Stimulated activated memory B cell treated with anti-CD40 and anti-IgM and Interleukin-4, amounts not matched to agents 10 μg/mL and 1 μg/mL and 100 μg/mL, for 72 hours (primary cell): Measurements from ENCODE around the gene FDXACB1.
A peak's percentile ranks its signal among the peaks of the same experiment; 100 is the strongest.

Experiments used
- ATAC-seq: fragments of 150-1000 bp; cut with Tn5 transposase; 2 replicates; pipeline ENCODE4 v1.10.0; 2021
- H3K27ac Mint-ChIP-seq: one replicate; pipeline ENCODE4 v1.8.0; 2022; ENCODE audit warnings: mild to moderate bottlenecking, mixed read lengths
- H3K27me3 Mint-ChIP-seq: one replicate; pipeline ENCODE4 v1.8.0; 2022; ENCODE audit warnings: mixed read lengths
- H3K36me3 Mint-ChIP-seq: one replicate; pipeline ENCODE4 v1.8.0; 2022; ENCODE audit warnings: mixed read lengths
- H3K4me1 Mint-ChIP-seq: one replicate; pipeline ENCODE4 v1.8.0; 2022; ENCODE audit warnings: mixed read lengths
- H3K4me3 Mint-ChIP-seq: one replicate; pipeline ENCODE4 v1.8.0; 2022; ENCODE audit warnings: mild to moderate bottlenecking, moderate library complexity, mixed read lengths
- H3K9me3 Mint-ChIP-seq: one replicate; pipeline ENCODE4 v1.8.0; 2022; ENCODE audit warnings: mixed read lengths

Gene FDXACB1

DNA sequence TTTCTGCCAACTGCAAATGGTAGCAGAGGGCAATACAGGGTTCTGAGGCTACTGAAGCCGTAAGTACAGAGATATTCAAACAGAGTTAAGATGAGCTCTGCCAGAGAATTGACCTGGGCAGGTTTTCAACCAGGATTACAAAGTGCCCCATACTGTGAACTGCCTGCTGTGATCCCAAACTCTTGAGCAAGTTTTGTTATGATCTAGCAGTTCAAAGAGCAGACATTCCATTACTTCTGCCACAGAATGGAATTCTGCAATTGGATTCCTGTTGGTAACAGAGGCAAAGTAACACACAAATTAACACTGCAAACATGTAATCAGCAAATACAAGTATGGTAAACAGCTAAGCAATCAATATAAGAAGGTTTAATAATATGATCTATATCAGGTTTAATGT lies 38.8 kb downstream of the FDXACB1 start:
- Mint-ChIP-seq H3K9me3 (no peaks in the 10 kb centered on the region), H3K36me3 (peaks cover 40% of the 10 kb centered on the region), H3K4me1 (peaks cover 12% of the 10 kb centered on the region), H3K4me3 (no peak overlapping the region), H3K27me3 (no peaks in the 10 kb centered on the region), H3K27ac (no peak overlapping the region)
- no peak for ATAC-seq

DNA sequence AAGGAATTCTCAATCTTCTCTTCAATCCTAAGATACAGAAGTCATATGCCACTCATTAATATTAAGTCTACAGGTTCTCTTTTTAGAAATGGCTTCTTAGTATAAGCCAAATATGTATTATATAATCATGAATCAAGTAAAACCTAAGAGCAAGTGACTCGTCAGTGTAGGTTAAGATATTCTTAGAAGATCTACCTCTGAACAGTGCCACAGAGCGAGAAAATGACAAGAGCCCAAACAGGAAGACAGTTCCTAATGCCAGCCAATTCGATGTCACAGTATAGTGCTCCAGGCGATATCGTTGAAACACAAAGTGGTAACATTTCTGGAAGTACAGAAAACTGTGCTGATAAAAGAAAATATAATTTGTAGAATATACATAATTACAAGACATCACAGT lies 40.9 kb downstream of the FDXACB1 start:
- Mint-ChIP-seq H3K4me1 (no peaks in the 10 kb centered on the region), H3K4me3 (no peak overlapping the region), H3K27ac (no peak overlapping the region), H3K27me3 (no peaks in the 10 kb centered on the region), H3K36me3 (peaks cover 35% of the 10 kb centered on the region), H3K9me3 (no peaks in the 10 kb centered on the region)
- no peak for ATAC-seq

DNA sequence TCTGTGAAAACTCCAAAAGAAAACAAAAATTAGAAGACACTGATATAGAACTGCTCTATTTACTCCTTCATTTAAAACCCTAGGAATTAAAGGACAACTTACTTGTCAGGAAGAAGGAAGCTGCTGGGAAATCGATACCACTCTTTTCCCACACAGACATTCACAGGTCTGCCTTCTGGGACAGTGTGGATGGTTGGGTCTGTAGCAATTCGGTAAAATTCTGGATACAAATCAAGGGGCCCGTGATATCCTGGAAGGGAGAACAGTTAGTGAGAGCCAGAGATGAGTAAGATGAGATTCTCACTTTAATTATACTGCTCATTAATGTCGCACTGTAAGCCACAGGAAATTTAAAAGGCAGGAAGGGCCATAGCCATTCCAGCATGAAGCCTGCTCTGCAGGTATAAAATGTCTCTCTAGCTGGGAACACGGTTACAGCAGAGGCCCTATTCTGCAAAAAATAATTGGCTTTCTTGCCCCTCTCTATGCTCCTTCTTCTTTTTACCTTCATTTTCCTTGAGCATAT lies 41.5 kb downstream of the FDXACB1 start:
- no peak overlapping the region for H3K4me3 Mint-ChIP-seq
- H3K4me1 Mint-ChIP-seq: no peaks in the 10 kb centered on the region
- H3K36me3 Mint-ChIP-seq: peaks cover 35% of the 10 kb centered on the region
- no peaks in the 10 kb centered on the region for H3K27me3 Mint-ChIP-seq
- H3K9me3 Mint-ChIP-seq: no peaks in the 10 kb centered on the region
- no peak overlapping the region for H3K27ac Mint-ChIP-seq
- no peak for ATAC-seq

DNA sequence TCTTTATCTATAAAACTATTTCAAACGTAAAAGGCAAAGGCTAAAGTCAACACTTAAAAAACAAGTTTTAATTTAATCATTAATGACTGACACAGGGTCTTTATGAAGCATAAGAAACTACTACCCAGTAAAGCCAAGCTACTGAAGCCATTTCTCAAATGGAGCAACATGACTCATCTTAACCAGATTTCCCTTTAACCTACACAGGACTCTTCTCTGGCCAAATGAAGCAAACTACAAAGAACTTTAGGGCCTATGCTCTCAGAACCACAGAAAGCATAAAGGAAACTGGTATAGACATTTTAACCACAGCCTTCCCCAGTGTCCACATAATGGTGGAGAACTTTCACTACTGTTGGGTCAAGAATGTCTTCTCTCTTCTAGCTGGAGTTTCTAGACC lies 42.2 kb downstream of the FDXACB1 start:
- ATAC-seq: no peak
- H3K27ac Mint-ChIP-seq: no peak overlapping the region
- peaks cover 35% of the 10 kb centered on the region for H3K36me3 Mint-ChIP-seq
- no peaks in the 10 kb centered on the region for H3K27me3 Mint-ChIP-seq
- no peak overlapping the region for H3K4me3 Mint-ChIP-seq
- no peaks in the 10 kb centered on the region for H3K9me3 Mint-ChIP-seq
- no peaks in the 10 kb centered on the region for H3K4me1 Mint-ChIP-seq

DNA sequence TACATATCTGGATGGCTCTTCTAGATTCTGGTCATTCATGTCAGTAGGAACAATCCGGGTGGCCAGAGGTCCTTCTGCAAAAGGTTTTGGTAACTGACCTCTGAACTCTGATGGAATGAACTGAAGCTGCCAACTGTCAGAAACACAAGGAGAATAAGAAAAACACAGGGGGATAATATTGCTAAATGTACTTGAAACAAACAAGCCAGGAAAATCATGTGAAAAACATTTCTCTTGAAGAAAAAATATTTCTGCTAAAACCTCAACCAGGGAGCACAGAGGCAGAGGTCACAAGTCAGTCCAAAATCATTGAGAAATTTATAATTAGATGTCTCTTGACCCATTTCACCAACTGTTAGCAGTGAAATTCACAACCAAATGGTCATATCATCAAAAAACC lies 42.8 kb downstream of the FDXACB1 start:
- no peak overlapping the region for H3K4me3 Mint-ChIP-seq
- ATAC-seq: no peak
- H3K27ac Mint-ChIP-seq: no peak overlapping the region
- H3K27me3 Mint-ChIP-seq: no peaks in the 10 kb centered on the region
- no peaks in the 10 kb centered on the region for H3K9me3 Mint-ChIP-seq
- peaks cover 35% of the 10 kb centered on the region for H3K36me3 Mint-ChIP-seq
- H3K4me1 Mint-ChIP-seq: no peaks in the 10 kb centered on the region

DNA sequence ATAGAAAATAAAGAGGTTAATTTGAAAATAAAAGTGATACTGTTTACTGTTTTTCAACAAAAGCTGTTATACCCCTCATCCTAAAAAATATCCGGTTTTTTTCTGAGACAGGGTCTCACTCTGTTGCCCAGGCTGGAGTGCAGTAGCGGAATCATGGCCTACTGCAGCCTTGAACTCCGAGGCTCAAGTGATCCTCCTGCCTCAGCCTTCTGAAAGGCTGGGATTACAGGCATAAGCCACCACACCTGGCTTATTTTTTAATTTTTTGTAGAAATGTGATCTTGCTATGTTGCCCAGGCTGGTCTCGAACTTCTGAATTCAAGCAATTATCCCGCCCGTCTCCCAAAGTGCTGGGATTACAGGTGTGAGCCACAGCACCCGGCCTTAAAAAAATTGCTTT lies 43.3 kb downstream of the FDXACB1 start:
- H3K36me3 Mint-ChIP-seq: peaks cover 36% of the 10 kb centered on the region
- no peaks in the 10 kb centered on the region for H3K4me1 Mint-ChIP-seq
- H3K27ac Mint-ChIP-seq: no peak overlapping the region
- no peak for ATAC-seq
- no peak overlapping the region for H3K4me3 Mint-ChIP-seq
- H3K27me3 Mint-ChIP-seq: no peaks in the 10 kb centered on the region
- H3K9me3 Mint-ChIP-seq: no peaks in the 10 kb centered on the region

DNA sequence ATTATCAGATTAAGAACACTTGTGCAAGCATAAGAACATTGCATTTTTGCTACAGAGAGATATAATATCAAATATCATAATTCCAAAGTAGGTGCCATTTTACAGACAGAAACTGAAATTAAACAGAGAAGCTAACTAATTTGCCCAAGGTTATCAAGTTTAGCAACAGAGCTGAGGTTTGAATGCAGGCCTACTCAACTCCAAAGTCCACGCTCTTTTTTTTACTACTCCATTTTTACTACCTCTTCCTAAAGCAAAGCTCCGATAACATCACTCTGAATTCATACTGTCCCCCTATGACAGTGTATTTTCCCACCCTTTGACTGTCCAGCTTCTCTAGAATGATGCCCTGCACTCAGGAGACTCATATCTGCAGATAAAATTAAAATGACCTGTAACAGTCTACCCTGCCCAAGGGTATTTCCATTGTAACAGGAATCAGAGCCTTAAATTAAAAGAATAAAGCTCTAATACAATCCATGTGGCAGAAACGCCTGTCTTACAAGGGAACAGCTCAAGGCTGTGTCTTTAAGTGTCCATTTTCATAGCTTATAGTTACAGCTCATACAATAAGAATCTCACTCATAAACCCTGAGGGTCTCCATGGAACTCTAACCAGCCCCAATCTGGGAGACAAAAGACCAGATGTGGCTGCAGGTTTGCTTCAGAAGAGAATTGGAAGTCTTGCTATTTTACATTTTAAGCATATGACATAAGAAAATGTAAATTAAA lies 44.4 kb downstream of the FDXACB1 start:
- Mint-ChIP-seq H3K9me3 (no peaks in the 10 kb centered on the region), H3K36me3 (peaks cover 42% of the 10 kb centered on the region), H3K27ac (no peak overlapping the region), H3K4me3 (no peak overlapping the region), H3K4me1 (no peaks in the 10 kb centered on the region), H3K27me3 (no peaks in the 10 kb centered on the region)
- no peak for ATAC-seq

DNA sequence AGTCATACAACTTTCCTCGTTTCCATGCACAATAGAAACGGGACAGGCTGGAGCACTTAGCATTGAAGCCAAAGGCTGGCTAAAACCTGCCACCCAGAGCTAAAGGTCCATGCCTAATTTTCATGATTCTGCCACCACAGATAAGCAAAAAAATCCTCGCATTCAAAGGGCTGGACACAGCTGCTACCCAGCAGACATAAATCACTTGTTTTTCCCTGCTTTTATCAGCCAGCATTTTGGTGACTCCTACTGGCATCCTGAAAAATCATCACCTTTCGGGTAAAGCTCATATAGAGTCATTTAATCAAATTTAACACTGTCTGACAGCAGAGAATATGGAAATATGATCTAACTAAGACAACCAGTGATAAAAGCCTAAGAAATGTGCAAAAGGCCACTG lies 45.4 kb downstream of the FDXACB1 start:
- no peak for ATAC-seq
- Mint-ChIP-seq H3K27me3 (no peaks in the 10 kb centered on the region), H3K36me3 (peaks cover 48% of the 10 kb centered on the region), H3K4me3 (no peak overlapping the region), H3K27ac (no peak overlapping the region), H3K9me3 (no peaks in the 10 kb centered on the region), H3K4me1 (no peaks in the 10 kb centered on the region)

DNA sequence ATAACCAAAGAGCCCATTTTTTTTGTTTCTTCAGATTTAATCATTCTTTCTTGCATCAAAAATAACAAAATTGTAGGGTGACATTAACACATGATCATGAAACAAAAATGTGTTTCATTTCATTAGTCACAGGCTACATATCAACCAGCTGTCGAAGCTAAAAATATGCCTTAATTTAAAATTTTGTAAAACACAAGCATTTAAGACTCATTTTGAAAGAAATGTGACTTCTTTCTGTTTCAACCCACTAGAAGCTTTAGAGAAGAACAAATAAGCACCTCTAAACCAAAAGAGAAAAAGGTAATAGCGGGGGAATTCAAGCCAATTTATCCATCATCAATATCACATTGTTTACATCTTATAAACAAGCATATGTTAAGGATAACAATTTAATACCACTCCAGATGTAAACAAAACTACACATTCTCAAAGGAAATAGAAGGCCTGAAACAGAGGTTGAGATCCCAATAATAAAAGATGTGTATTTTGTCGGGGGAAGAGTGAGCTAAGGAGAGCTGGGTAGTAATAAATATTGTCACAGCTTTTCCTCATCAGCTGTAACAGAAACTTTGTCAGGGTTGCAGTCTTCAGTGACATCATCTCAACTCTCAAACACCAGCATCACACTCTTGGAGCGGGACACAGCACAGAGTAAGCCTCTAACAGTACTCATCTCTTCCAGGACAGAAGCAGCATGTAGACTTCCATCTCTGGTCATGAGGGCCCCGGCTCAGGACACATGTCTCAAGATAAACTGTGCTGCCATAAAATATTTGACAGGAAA lies 49.6 kb downstream of the FDXACB1 start:
- H3K4me1 Mint-ChIP-seq: peaks cover 5% of the 10 kb centered on the region
- no peaks in the 10 kb centered on the region for H3K27me3 Mint-ChIP-seq
- H3K4me3 Mint-ChIP-seq: no peak overlapping the region
- no peak for ATAC-seq
- peak overlapping the region; percentile 22 for H3K27ac Mint-ChIP-seq
- peaks cover 41% of the 10 kb centered on the region for H3K36me3 Mint-ChIP-seq
- H3K9me3 Mint-ChIP-seq: no peaks in the 10 kb centered on the region

DNA sequence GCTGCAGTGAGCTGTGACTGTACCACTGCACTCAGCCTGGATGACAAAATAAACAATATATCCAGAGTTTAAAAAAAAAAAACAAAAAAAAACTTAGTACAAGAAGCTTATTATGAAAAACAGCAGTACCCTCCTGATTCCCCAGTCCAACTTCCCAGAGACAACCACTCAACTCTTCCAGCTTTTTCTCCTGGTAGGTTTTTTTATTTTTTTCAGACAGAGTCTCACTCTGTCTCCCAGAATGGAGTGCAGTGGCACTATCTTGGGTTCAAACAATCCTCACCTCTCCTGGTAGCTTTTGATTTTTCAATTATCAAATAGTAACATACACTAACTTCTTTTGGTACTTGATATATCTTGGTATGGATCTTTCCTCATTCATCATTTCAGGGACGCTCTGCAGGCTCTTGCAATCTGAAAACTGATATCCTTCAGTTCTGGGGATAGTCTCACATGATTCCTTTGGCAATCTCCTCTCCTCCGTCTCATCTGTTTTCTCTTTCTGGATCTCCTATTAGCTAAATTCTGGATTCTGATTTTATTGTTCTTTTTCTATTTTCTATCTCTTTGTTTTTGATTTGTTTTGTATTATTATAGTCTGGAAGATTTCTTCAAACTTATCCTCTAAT lies 52.5 kb downstream of the FDXACB1 start:
- H3K27ac Mint-ChIP-seq: no peak overlapping the region

More for the DNA sequence above, 52.5 kb downstream of the FDXACB1 start:
- H3K4me1 Mint-ChIP-seq: peaks cover 5% of the 10 kb centered on the region
- ATAC-seq: no peak
- no peaks in the 10 kb centered on the region for H3K9me3 Mint-ChIP-seq
- H3K27me3 Mint-ChIP-seq: no peaks in the 10 kb centered on the region
- H3K4me3 Mint-ChIP-seq: no peak overlapping the region
- peaks cover 40% of the 10 kb centered on the region for H3K36me3 Mint-ChIP-seq
